Stimulated activated CD4-positive, alpha-beta T cell treated with anti-CD3 and anti-CD28 coated beads, Interleukin-15, amount 100 ng/mL, for 1 hour (primary cell): ENCODE results near the gene ZSCAN5A.
"Not testable (repeated sequence)": the region's sequence is repeated elsewhere in the genome, so short reads cannot be mapped to it uniquely, and the experiment has no call there.

Experiments used
- DNase-seq, 2 donors: peaks; one replicate each; pipeline ENCODE4 v3.0.0-alpha.2; 2020; ENCODE audit warnings: low read depth in 1 of 2, low spot score in 1 of 2

Gene ZSCAN5A, protein sequence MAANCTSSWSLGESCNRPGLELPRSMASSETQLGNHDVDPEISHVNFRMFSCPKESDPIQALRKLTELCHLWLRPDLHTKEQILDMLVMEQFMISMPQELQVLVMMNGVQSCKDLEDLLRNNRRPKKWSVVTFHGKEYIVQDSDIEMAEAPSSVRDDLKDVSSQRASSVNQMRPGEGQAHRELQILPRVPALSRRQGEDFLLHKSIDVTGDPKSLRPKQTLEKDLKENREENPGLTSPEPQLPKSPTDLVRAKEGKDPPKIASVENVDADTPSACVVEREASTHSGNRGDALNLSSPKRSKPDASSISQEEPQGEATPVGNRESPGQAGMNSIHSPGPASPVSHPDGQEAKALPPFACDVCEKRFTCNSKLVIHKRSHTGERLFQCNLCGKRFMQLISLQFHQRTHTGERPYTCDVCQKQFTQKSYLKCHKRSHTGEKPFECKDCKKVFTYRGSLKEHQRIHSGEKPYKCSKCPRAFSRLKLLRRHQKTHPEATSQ

GRCh38 chr19:56314381-56315076 is at the start of gene ZSCAN5A:
Gene ZSCAN5A, minus strand, starts transcription at chr19:56314839. Its CDS starts 89,793 bp downstream, at chr19:56225046.
- DNase-seq, result peak; percentile 96 to 98

- no peak for DNase-seq
Observed at GRCh38 chr19:56360841-56361240, 46.2 kb upstream of the ZSCAN5A start.

GRCh38 chr19:56356944-56357343 is 42.3 kb upstream of the ZSCAN5A start:
- DNase-seq, result no peak

DNA sequence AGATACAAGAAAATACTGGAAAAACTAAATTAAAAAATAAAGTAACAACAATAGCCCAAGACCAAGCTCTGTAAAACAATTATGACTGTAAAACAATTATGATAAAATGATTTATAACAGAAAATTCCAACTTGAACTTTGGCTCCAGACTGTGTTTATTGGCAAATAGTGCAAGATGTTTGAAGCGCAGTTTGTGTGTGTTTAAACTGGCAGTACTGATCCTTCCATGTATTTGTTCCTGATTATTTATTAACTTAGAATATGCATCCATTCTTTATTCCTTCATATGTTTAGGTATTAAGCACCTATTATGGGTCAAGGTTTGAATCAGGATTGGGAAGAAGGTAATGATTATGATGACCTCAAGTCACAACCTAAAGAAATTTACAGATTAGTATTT is 40.9 kb upstream of the ZSCAN5A start:
- no peak for DNase-seq

DNA sequence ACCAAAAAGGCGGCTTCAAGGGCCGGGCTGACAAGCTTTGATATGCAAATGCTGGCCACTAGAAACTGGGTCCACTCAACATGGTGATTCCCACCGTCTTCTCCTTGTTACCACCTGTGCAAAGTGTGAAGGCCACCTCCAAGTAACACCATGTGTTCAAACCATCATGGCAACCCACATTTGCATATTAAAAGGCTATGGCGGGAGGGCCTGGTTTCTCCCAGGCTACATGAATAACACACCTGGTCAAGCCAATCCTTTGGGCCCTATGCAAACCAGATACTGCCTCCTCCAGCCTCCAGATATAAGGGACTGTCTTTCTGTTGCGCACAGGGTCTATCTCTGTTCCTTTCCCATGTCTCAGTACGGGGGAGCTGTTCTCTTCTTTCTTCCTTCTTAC is 36.6 kb upstream of the ZSCAN5A start:
- DNase-seq, result no peak

DNA sequence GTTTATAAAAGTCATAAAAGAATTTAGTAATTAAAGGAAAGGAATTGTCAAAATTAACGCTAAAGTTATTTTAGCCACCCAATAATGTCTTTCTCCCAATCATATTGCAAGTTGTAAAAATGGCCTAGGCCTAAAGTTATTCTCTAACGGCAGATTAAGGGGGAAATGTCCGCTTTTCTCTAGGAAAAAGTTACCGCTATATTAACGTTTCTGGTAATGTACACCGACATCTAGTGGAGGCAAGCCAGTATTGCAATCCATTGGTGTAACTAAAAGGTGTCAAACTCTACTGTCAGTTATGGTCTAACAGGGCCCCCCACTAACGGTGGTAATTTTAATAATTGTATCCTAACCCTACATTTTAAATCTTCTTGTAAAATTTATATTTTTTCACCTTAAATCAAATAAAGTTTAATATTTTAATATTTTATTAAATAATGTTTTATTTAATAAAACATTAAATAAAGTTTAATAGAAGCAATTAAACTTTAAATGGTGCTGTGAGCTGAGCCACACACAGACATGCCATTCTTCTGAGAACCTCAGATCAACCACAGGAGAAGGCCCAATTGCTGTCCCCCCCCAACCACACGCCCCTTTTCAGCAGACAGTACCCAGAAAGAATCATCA is 35.9 kb upstream of the ZSCAN5A start:
- no peak for DNase-seq

DNA sequence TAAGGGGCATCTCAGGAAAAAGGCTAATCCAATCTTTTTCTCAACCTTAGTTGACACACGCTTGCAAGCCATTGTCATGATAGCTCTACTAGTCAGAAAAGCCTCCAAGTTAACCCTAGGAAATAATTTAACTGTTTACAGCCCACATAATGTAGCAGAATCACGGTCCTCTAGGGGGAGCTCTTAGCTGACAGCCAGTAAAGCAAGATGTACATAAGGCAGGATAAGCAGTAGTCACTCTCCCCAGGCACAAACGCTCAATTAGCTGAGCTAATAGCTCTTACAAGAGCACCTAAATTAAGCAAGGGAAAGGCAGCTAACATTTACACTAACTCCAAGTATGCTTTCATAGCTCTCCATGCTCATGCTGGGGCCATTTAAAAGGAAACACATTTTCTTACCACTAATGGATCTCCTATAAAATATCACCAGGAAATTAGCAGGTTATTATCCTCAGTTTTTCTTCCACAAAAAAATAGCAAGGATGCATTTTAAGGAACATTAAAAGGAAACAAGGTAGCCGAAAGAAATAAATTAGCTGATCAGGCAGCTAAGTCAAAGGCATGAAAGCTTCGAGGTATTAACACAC is 33.7 kb upstream of the ZSCAN5A start:
- DNase-seq, result no peak

DNA sequence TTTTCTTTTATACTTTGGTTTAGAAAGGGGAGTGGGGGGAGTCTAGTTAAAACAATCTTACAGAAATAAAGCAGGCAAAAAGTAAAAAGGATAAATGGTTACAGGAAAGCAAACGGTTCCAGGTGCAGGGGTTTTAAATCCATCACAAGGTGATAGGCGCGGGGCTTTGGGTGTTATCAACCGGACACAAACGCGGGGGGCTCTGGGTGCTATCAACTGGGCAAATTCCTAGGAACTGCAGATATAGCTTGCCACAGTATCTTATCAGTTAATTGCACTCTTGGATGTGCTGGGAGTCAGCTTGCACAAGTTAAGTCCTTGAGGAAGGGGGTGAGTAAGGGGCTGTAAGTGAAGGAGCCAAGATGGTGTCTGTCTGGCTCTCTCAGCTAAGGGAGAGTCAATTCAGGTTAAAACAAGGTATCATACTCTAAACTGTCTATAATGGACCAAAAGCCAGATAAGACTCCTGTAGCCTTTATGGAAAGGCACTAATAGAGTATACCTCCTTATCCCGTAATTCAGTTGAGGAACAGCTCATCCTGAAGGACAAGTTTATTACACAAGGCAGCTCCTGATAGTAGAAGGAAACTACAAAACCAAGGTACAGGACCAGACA is 32.6 kb upstream of the ZSCAN5A start:
- DNase-seq, result no peak

GRCh38 chr19:56341948-56342347 is 27.3 kb upstream of the ZSCAN5A start:
- DNase-seq, result no peak

DNA sequence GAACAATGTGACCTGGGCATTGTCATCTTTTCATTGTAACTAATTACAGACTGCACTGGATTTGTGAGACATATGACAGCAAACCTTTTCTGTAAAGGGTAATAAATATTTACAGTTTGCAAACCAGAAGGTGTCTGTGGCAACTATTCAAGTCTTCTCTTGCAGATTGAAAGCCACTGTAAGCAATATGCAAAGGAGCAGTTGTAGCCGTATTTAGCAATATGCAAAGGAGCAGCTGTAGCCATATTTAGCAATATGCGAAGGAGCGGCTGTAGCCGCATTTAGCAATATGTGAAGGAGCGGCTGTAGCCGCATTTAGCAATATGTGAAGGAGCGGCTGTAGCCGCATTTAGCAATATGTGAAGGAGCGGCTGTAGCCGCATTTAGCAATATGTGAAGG is 24.4 kb upstream of the ZSCAN5A start:
- DNase-seq, result not testable (repeated sequence)

DNA sequence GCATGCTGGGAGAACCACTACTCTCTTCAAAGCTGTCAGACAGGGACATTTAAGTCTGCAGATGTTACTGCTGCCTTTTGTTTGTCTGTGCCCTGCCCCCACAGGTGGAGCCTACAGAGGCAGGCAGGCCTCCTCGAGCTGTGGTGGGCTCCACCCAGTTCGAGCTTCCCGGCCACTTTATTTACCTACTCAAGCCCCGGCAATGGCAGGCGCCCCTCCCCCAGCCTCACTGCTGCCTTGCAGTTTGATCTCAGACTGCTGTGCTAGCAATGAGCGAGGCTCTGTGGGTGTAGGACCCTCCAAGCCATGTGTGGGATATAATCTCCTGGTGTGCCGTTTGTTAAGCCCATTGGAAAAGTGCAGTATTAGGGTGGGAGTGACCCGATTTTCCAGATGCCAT is 22.4 kb upstream of the ZSCAN5A start:
- not testable (repeated sequence) for DNase-seq

- not testable (repeated sequence) for DNase-seq
Observed at GRCh38 chr19:56335371-56335770, 20.7 kb upstream of the ZSCAN5A start.

- no peak for DNase-seq
Observed at GRCh38 chr19:56333506-56333905, 18.9 kb upstream of the ZSCAN5A start.

DNA sequence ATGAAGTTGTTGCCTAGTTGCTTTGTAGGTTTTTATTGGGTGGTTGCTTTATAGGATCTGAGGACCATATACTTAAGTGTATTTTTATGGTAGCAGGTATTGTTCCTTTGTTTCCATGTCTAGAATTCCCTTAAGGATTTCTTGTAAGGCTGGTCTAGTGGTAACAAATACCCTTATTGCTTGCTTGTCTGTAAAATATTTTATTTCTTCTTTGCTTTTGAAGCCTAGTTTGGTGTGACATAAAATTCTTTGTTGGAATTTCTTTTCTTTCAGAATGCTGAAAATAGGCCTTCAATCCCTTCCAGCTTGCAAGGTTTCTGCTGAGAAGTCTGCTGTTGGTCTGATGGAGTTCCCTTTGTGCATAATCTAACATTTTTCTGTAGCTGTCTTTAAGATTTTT is 18.1 kb upstream of the ZSCAN5A start:
- no peak for DNase-seq

DNA sequence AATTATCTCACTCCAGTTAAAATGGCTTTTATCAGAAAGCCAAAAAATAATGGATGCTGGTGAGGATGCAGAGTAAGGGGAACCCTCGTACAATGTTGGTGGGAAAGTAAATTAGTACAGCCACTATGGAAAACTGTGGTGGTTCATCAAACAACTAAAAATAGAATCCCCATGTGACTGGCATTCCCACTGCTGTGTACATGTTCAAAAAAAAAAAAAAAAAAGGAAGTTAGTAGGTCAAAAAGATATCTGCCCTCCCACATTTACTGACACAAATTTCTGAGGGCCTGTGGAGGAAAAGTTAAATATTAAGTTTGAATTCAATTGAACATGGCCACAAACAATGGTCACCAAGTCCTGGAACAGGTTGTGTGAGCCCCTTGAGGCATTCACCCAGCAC is 9.8 kb upstream of the ZSCAN5A start:
- no peak for DNase-seq

GRCh38 chr19:56321989-56322440 is 7.4 kb upstream of the ZSCAN5A start:
- DNase-seq, result no peak

GRCh38 chr19:56321254-56321988 is 6.8 kb upstream of the ZSCAN5A start:
- DNase-seq, result no peak

DNA sequence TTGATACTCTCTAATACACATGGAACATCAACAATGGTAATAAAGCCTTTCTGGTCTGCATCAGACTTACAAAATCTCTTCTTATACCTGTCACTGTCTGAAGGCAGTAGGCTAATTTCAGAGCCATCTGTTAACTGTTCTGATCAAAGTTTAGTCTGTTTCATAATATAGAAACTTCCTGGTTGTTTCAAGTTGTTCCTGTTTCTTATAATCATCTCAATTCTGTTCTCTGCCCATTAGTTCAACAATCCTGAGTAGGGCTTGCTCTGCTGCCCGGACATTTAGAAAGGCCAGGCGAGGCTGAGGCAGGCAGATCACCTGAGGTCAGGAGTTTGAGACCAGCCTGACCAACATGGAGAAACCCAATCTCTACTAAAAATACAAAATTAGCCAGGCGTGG is 5.4 kb upstream of the ZSCAN5A start:
- no peak for DNase-seq

DNA sequence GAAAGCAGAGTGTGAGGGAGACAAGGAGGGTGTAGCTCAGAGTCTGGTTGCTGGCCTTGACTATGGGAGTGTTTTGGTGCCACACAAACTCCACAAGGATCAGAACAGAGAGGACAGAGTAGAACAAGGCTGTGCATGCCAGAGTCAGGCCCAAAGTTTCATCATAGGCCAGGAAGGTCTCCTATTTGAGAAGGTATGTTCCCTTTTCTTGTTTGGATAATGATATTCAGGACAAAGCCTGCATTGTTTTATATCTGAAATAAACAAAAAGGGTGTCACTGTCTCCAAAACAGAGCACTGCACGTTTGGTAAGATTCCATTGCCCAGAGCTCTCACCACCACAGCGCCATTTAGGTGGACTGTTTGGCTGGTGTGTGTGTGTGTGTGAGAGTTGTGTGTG is 3.1 kb upstream of the ZSCAN5A start:
- no peak for DNase-seq

DNA sequence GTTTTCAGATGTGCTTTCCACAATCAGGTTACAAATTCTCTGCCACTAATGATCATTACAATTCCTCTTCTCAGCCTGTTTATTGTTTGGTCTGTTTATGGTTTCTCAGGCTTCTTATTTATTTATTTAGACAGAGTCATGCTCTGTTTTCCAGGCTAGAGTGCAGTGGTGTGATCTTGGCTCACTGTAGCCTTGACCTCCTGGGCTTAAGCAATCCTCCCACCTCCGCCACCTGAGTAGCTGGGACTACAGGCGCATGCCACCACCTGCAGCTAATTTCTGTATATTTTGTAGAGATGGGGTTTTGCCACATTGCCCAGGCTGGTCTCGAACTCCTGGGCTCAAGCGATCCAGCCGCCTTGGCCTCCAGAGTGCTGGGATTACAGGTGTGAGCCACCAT is 2.1 kb upstream of the ZSCAN5A start:
- no peak for DNase-seq
